Activated CD4-positive, CD25-positive, alpha-beta regulatory T cell treated with anti-CD3 and anti-CD28 coated beads, Interleukin-2, amount 50 U/mL, for 72 hours (primary cell): Measurements from ENCODE around the gene IL18.
"Not testable (repeated sequence)": the region's sequence is repeated elsewhere in the genome, so short reads cannot be mapped to it uniquely, and the experiment has no call there.

ENCODE experiments used
- DNase-seq: peaks from one replicate; pipeline ENCODE4 v3.0.0; 2021

Gene IL18

DNA sequence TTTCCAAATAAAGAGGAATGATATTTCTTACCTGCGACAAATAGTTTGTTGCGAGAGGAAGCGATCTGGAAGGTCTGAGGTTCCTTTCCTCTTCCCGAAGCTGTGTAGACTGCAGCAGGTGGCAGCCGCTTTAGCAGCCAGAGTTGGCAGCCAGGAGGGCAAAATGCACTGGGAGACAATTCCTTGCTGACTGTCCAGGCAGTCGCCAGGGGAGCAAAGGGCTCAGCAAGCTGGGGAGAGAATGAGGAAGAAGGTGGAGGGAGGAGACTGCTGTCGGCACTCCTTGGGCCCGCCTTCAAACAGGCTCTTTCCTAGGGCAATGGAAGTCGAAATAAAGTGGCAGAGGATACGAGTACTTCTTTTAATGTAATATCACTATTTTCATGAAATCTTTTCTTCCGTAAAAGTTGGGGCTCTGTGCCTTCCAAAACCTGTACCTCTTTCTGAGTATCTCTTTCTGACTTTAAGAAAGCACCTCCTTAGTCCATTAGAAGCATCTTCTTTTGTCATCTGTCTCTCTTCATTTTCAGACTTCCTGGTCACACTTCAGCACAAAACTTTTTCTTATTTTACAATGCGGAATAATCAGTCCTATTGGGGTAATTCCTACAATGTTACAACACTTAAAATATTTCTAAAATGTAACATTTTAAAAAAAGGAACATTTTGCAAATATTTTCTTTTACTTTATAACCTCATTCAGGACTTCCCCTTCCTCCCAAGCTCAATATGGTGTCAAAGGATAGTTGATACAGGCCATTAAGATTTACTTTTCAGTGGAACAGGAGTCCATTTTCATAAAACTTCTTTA lies at the start of gene IL18:
IL18 (minus strand) TSS at position 220 of the 811 bp plus-strand sequence. CDS start 9,041 bp downstream, outside the sequence.
- DNase-seq, result no peak

DNA sequence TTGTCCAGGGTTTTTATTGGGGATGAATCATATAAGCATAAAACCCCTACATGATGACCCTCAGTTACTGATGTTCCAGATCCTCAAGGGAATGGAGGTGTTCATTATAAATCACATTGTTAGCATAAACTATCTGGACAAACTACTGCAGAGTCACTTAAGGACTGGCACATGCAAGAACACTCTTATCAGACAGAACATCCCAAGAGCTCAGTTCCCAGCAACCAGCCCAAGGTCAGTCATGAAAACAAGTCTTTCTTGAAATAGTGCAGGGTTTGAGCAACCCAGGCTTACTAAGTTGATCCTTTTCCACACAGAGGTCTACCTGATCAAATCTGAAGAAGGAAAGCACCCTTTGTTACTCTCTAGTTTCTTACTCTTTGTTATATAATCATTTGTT lies 48.8 kb upstream of the IL18 start:
- DNase-seq, result no peak

DNA sequence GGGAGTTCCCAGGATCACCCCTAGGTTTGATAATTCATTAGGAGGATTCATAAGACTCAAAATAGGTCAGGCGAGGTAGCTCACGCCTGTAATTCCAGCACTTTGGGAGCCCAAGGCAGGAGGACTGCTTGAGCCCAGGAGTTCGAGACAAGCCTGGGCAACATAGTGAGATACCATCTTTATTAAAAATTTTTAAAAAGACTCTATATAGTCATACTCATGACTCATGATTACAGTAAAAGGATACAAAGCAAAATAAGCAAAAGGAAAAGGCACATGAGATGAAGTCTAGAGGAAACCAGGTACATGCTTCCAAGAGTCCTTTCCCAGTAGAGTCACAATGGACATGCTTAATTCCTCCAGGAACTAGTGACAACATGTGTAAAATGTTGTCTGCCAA lies 48.4 kb upstream of the IL18 start:
- no peak for DNase-seq

DNA sequence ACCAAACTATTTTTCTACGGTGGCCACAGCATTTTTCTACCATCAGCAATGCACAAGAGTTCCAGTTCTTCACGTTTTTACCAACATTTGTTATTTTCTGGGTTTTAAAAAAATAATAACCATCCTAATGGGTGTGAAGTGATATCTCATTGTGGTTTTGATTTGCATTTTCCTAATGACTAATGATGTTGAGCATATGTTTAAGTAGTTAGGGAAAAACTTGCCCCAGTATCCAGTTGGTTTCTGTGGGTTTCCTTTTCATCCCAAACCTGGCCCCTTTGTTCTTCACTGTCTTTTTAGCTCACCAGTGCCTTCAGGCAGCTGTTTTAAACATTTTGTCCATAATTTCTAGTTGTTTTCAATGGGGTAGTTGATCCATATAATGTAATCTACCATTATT lies 47.6 kb upstream of the IL18 start:
- no peak for DNase-seq

DNA sequence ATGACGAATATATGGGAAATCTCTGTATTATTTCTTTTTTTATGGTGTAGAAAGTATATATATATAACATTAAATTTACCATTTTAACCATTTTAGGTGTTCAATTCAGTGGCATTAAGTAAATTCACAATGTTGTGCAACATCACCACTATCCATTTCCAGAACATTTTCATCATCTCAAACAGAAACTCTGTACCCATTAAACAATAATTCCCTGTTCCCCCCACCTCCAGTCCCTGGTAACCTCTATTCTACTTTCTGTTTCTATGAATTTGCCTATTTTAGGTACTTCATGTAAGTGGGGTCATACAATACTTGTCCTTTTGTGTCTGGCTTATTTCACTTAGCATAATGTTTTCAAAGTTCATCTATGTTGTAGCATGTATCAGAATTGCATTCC lies 47.0 kb upstream of the IL18 start:
- no peak for DNase-seq

DNA sequence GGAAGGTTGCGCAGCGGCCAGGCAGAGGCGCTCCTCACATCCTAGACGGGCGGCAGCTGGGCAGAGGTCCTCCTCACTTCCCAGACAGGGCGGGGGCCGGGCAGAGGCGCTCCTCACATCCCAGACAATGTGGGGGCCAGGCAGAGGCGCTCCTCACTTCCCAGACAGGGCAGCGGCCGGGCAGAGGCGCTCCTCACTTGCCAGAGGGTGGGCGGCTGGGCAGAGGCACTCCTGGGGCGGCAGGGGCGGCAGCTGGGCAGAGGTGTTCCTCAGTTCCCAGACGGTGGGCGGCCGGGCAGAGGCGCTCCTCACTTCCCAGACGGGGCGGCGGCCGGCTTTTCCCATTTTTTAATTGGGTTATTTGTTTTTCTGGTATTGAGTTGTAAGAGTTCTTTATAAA lies 42.2 kb upstream of the IL18 start:
- DNase-seq, result no peak

DNA sequence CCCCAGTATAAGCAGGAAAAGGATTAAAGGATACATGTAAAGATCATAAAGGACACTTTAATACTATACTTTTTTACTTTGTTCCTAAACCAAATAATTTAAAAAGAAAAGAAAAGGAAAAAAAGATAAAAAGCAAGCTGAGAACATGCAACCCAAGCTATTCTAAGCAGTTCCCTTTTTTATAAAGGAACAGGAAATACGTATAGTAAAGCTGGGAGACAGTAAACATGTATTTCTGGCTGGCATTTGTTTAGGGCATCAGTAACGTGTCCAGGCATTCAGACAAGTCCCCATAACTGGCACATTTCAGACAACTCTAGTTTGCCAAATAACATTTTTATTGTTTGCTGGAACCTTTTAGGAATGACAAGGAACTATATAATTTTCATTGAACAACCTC lies 36.4 kb upstream of the IL18 start:
- no peak for DNase-seq

DNA sequence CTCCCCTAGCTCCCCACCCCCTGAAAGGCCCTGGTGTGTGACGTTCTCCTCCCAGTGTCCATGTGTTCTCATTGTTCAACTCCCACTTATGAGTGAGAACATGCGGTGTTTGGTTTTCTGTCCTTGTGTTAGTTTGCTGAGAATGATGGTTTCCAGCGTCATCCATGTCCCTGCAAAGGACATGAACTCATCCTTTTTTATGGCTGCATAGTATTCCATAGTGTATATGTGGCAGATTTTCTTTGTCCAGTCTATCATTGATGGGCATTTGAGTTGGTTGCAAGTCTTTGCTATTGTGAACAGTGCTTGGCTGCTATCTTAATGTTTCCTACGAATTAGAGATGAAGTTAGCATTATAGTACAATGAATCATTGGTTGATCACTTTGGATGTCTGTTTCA lies 35.2 kb upstream of the IL18 start:
- not testable (repeated sequence) for DNase-seq

DNA sequence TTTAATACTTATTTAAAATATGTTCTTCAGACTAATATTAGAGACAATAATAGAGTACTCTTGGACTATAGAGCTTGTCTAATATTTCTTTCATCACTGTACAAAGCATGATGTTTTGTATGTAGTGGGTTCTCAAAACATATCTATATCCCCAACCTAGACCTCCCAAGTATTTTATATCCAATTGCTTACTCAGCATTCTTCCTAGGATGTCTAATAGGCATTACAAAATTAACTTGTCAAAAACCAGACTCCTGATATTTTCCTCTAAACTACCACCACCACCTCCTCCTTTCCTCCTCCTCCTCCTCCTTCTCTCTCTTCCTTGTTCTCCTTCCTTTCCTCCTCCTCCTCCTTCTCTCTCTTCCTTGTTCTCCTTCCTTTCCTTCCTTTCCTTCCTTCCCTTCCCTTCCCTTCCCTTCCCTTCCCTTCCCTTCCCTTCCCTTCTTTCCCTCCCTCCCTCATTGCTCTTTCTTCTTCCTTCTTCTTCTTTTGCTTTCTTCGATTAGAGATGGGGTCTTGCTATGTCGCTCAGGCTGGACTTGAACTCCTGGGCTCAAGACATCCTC lies 32.7 kb upstream of the IL18 start:
- DNase-seq, result no peak

DNA sequence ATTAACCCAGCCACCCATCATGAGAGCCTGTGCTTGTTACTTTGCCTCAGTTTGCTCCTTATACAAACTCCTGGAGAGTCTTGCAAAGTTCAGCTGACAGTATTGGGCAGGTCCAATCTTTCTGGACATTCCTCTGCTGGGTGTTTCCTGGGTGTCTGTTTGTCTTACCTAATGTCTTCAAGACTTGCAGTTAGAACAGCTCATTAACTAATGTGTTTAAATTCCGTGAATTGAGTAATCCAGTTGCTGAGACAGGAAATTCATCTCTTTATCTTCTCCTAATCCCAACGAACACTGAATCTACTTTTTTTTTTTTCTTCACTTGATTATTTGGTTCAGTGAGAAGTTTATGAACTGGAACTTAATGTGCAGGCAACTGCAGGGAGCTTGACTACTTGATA lies 32.1 kb upstream of the IL18 start:
- no peak for DNase-seq

DNA sequence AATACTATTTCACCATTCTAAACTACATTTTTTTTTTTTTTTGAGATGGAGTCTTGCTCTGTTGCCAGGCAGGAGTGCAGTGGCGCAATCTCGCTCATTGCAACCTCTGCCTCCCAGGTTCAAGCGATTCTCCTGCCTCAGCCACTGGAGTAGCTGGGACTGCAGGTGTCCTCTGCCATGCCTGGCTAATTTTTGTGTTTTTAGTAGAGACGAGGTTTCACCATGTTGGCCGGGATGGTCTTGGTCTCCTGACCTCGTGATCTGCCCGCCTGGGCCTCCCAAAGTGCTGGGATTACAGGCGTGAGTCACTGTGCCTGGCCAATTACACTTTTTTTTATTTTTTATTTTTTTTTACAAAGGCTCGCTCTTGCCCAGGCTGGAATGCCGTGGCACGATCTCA lies 31.2 kb upstream of the IL18 start:
- DNase-seq, result not testable (repeated sequence)

DNA sequence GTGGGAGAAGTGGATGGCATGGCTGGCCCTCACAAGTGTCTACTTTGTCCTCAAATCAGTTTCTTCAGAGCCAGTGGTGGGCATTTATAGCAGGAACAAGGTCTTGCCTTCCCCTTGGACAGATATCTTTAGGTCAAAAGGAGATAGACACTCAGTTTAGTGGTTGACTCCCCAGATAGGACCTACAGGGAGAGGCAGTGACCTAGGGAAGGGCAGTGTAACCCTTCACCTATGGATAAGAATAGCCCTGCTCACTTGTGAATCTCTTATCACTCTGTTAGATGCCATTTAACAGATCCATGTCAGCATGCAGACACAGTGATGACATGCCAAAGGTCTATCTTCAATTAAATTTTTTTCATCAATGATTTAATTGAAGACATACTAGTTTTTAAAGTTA lies 22.4 kb upstream of the IL18 start:
- DNase-seq, result no peak

DNA sequence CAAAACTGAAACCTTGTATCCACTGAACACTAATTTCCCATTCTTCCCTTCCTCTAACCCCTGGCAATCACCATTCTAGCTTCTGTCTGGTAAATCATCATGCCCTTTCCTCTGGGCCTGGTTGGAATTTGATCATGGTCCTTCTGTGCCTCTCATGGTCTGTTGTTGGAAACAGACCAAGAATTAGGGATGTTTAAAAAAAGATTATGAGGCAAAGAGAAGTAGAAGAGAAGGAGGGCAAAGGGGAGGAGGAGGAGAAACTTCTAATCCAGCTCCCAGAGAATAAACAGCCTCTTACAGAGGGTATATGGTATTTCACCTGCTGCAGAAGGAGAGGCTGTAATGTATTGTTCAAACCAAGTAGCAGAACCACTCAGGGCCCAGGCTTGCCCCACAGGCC lies 22.0 kb upstream of the IL18 start:
- DNase-seq, result no peak

DNA sequence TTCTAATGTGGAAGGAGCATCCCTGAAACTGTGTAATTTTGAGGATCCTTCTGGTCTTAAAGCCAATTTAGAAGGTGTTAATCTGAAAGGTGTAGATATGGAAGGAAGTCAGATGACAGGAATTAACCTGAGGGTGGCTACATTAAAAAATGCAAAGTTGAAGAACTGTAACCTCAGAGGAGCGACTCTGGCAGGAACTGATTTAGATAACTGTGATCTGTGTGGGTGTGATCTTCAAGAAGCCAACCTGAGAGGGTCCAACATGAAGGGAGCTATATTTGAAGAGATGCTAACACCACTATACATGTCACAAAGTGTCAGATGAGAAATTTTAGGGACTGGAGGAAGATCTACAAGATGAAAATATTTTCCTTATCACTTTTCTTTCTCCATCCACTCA lies 19.0 kb upstream of the IL18 start:
- DNase-seq, result no peak

DNA sequence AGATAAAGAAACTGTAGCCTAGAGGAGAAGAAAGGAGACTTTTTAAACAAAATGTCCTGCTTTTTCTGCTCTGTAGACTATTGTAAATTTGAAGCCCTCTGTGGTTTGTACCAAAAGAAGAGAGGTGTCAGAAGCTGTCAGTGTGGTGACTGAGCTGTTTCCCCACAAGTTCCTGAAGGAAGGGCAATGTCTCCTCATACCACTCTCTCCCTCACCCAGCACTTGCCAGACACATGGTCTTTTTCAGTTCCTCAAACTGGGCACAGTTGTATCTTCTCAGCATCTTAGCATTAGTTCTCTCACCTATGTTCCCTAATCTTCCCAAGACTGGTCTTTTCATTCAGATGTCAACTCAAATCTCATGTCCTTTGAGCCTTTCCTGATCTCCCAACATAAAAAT lies 15.7 kb upstream of the IL18 start:
- DNase-seq, result no peak

DNA sequence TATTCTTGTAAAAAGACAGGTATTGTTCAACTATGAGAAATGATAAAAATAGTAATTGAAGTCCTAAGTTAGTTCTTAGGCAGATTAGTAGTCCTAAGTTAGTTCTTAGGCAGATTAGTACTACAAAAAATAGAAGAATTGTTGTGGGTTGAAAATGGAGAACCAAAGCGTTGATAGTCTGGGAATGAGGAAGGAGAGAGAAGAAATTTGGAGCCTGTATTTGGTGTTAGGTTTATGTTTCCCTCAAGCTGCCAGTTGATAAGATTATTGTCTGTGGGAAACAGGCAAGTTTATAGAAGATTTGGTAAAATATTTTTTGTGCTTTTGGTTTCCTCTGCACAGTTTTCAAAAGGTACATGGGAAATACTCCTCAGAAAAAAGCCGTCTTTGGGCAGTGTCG lies 15.0 kb upstream of the IL18 start:
- DNase-seq, result no peak

DNA sequence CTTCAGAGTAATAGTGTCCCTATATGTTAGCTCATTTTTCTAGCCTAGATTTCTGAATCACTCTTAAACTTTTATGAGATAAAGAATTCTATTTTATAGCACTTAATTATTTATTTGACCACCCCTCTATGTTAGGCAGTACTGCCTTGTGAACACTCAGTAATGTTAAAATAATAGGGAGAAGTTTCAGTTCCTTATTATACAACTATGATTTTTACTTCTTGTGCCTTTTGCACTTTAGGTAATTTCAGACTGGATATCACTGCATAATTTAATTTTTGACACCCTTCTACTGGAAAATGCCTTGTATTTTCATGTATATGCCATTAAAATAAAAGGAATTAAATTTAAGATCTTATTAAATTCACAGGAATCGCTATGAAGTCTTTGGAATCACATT lies 14.5 kb upstream of the IL18 start:
- DNase-seq, result no peak

DNA sequence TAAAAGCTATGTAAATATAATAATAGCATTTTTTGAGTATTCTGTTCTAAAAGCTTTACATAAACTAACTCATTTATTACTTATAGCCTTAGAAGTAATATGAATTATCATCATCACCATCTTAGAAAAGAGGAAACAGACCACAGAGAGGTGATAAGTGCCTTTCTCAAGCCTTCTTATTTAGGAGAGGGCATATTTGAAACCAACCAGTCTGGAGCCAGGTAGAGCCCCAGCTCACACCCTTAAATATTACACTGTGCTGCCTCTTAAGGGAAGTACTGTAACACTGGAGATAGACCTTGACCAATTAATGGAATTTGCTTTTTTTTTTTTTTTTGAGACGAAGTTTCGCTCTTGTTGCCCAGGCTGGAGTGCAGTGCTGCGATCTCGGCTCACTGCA lies 13.7 kb upstream of the IL18 start:
- DNase-seq, result no peak

DNA sequence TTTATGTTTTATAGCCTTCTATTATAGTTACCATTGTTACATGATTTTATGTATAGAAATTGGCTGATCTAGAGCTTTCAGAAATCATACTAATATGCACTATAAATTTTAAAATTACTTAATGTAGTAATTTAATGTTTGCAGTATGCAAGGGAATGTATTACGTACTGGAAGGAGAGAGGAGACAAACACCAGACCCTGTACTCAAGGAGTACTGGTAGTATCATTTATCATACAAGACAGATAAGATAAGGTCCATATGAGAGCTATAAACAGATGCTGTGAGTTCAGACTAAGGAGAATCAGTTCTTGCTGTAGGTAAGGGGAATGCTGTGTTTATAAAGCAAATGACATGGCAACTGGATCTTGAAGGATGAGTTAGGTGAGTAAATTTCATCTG lies 12.2 kb upstream of the IL18 start:
- DNase-seq, result no peak

DNA sequence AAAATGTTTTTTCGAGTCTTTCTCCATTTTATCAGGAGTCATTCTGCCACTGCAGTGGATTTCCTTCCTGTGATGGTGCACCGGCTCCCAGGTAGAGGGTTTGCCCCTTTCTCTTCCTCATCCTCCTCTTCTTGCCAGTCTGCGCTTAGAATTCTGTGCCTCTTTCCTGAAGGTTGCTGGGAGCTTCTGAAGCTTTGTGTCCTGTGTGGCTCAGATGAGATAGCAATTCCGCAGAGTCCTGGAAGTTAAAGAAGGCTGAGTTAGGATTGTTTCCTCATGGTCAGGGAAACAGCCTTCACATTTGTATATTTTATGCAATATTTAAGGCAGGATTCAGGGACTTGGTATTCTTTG lies 11.7 kb upstream of the IL18 start:
- no peak for DNase-seq

DNA sequence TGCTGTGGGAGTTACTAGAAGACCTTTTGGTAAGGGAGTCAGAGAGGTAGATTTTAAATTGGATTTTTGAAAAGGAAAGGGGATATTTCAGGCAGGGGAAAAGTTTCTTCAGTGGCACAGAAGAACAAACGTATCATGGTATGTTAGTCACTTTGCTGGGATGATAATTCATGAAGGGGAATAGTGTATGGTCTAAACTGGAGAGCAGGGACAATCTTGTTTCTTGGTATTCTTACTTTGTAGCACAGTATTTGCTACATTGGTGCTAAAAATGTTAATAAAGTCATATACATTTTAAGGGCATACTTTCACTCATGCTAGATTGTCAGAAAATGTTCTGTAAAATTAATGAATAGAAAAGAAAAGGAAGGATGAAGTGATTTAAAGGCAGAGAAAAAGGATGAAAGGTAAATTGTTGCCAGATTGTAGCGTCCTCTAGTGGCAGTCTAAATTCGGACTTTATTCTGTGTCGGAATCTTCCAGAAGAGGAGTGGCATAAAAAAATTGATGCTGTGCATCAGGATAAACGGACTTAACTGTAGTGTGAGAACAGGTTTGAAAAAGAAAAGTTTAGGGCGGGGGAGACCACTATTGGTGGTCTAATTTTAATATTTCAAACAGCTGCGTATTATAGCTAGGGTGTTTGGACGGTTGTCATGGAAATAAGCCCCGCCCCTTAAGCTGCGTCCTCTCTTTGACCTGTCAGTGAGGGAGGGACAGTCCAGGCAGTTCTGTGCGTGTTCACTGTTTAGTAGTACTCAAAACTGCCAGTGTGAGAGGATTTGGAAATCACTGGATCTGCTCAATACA lies 11.1 kb upstream of the IL18 start, which contains the start of gene BCO2:
BCO2 (plus strand) TSS at position 724 of the 810 bp plus-strand sequence. CDS start 90 bp downstream, outside the sequence.
- peak; percentile 48 for DNase-seq

DNA sequence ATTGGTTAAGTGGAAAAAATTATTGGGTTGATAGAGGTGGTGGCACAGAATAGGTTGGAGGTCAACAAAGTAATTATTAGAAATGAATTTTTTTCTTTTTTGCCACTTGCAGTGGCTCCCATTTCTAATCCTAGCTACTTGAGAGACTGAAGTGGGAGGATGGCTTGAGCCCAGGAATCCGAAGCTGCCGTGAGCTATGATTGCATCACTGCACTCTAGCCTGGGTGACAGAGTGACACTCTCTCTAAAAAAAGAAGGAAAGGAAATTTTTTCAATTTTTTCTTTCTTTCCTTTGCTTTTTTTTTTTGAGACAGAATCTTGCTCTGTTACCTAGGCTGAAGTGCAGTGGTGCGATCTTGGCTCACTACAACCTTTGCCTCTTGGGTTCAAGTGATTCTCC lies 9.3 kb upstream of the IL18 start:
- no peak for DNase-seq

DNA sequence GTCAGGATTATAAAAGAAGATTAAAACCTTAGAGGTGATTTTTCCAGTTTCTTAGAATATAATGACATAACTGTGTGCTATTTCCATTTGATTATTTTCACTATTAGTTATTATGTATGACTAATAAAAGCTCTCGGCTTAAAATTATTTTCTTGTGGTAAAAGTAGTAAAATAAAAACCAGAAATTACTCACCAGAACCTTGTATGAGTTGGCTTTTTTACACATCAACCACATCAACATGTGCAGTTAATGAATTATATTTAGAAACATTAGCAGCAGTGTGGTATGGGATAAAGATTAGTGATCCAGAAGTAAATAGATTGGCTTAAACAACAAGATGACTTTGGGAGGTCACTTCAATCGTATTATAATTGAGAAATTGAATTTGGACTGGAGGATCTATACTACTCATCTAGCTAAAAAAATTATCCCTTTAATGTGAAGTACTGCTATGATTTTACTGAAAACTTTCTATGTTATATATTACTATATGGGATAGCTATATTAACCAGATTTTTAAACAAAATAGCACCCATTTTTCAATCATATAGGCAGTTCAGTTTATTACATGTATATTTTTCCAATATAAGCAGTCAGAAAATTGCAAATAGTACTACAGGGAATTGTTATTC lies 8.6 kb upstream of the IL18 start:
- DNase-seq, result no peak

DNA sequence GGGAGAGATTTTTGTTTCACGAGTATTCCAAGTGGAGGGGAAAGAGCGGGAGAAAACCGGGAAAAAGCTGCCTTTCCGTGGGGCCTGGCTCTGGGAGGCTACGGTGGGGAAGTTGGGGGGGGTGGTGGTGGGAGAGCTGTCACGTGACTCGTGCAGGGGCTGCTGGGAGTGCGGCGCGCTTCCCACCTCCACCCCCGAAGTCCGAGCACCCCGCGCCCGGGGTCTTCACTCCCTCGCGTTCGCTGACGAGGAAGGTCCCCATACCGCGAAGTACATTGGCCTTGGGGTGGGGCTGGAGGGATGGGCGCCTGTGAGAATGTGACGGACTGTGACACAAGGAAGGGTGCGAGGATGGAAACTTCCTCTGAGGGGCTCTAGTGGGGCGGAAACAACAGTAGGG lies 3.3 kb upstream of the IL18 start, which contains the start of gene TEX12:
TEX12 (plus strand) TSS at position 228 of the 400 bp plus-strand sequence. CDS start 1,897 bp downstream, outside the sequence.
- DNase-seq, result no peak
